Activated naive CD4-positive, alpha-beta T cell (primary cell): ENCODE measurements around the gene PLXNA3.

Experiments
- DNase-seq, 4 experiments: peaks; one replicate each; lab custom pipeline; 2025; lab: John Stamatoyannopoulos, UW

The PLXNA3 gene

DNA sequence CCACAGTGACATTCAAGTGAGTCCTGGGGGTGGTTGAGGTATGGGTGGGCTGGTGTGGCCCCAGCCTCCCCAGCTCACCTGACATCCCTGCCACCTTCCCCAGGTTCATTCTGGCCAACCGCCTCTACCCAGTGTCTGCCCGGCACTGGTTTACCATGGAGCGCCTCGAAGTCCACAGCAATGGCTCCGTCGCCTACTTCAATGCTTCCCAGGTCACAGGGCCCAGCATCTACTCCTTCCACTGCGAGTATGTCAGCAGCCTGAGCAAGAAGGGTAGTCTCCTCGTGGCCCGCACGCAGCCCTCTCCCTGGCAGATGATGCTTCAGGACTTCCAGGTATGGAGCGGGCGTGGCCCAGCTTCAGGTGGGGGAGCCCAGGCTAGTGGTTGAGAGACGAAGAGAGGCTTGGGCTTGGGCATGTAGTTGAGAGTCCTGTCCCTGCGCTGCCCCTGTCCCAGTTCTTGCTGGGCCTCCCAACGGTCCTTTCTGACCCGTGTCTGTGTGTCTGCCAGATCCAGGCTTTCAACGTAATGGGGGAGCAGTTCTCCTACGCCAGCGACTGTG lies 22.8 kb upstream of the PLXNA3 start:
- no peak for DNase-seq

DNA sequence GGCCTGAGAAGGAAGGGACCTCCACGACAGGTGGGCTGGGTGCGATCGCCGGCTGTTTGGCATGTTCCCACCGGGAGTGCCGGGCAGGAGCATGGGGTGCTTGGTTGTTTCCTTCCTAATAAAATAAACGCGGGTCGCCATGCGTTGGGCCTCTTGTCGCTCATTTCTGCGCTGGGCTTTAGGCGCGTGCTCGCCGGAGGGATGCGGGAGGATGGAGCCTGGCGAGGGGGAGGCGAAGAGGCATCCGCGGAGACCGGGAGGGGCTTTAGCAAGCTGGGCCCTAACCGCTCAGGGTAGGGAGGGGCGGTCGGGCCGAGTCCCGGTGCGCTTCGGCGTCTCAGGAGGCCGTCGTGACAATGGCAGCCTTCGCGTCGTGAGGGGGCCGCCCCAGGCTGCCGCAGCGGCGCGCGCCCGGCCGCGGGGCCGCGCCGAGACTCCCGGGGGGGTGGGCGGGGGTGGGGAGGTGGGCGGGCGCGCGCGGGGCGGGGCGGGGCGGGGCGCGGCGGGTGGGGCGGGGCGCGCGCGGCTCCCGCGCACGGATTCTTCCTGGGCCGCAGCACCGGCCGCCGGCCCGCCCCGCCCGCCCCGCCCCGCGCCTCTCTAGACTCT lies 21.6 kb upstream of the PLXNA3 start:
- DNase-seq, result peak in 1 of 4 experiments; percentile 49

DNA sequence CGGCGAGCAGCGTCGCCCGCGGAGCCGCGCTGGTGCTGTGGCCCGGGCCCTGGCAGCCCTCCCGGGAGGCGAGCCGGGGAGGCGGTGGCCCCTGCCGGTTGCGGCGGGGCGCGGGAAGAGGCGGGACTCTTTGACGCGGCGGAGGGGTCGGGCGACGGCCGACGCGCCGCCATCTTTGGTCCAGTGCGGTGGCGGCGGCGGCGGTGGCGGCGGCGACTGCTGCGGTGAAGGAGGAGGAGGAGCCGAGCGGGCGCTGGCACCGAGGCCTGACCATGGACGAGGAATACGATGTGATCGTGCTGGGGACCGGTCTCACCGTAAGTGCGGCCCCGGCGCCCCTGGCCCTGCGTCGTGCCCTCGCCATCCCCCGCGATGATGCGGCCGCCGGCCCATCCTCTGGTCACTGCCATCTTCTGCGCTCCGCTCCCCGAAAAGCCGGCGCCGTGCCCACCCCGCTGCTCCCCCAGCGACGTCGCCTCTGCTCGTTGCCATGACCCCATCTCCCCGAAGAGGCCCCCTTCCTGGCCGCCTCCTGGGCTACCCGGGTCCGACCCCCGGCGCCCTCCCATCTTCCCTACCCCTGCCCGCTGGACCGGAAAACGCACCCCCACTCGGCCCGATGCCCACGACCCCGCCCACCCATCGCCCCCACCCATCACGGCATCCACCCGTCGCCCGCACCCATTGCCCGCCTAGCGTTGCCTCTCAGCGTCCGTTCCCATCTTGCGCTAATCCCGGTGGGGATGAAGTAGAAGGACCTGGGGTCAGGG lies 20.9 kb upstream of the PLXNA3 start, which contains the start of gene GDI1:
Gene GDI1 (plus strand): TSS at position 172 of the 770 bp plus-strand sequence. CDS start 101 bp downstream, at position 273.
- peak in 2 of 4 experiments; percentile 18 to 49 for DNase-seq

DNA sequence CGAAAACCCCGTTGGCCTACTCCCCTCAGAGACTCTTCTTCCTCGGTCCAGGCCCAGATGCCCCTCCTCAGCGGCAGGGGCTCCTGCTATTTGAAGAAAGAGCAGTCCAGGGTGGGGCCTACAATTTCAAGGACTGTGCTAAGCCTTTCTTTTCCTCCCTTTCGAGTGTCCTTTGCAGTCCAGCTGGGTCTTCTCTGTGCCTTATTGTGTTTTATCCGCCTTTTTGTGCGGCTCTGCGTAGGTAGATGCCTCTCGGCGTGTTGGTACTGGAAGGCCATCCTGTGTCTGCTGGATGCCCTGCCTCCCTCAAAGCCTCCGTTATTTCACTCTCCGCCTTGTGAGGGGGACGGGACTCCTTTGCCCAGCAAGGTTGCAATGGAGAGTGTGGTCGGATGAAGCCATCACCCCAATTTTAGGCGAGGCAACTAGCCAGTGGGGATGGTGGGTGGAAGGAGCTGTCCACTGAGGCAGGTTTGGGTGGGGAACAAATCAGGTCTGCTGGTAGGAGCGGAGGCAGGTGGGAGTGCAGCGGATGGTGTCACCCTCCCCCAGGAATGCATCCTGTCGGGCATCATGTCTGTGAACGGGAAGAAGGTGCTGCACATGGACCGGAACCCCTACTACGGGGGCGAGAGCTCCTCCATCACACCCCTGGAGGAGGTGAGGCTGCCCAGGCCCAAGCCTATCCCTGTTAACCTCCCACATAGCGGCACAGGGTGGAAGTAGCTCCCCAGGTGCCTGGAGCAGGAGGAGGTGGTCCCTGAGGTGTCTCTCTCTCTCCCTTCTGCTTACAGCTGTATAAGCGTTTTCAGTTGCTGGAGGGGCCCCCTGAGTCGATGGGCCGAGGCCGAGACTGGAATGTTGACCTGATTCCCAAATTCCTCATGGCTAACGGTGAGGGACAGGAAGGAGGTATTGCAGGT lies 19.8 kb upstream of the PLXNA3 start:
- no peak for DNase-seq

DNA sequence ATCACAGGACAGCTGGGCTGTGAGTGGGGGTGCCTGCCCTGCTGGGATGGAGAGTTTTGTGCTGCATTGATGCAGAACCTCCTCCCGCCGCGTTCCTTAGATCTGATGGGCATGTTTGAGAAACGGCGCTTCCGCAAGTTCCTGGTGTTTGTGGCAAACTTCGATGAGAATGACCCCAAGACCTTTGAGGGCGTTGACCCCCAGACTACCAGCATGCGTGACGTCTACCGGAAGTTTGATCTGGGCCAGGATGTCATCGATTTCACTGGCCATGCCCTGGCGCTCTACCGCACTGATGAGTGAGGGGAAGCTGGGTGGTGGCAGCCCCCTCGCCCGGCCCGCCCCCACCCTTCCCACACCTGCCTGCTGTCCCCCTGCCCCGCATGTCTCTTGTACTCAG lies 18.2 kb upstream of the PLXNA3 start:
- no peak for DNase-seq

DNA sequence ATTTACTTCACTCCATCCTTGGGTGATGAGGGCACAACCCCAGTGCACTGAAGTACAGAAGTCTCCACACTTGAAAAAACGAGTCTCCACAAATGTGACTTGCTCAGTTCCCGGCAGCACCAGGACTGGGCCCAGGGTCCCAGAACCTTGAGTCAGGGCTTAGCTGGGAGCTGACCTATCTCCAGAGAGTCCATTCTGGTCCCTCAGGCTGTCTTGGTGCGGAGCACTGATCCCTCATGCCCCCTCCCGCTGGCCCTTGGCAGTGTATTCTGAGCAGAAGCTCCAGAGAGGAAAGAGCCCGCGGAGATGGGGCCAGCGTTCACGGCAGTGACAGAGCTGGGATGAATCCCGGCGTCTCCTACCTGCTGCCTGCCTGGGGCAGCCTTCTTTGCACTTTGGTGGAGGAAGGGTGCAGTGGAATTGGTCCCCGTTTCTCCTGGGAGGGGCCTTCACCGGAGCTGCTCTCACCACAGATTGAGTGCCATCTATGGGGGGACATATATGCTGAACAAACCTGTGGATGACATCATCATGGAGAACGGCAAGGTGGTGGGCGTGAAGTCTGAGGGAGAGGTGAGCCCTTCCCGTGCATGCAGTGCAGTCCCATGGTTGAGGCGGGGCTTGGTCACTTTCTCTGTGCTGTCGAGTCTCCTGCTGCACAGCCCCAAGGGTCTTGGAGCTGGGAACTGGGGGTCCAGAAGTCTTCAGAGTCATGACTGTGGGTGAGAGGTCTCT lies 17.3 kb upstream of the PLXNA3 start:
- no peak for DNase-seq

DNA sequence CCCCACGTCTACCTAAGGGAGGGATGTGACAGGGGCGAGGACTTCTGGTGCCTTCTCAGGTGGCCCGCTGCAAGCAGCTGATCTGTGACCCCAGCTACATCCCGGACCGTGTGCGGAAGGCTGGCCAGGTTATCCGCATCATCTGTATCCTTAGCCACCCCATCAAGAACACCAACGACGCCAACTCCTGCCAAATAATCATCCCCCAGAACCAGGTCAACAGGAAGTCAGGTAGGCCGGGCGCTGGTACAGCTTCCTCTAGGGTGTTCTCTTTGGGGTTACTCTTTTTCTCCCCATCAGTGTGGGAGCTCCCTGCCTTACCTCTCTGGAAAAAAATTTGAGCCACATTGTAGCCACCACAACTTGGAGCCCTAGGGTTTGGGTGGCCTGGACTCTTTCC lies 16.5 kb upstream of the PLXNA3 start:
- no peak for DNase-seq

DNA sequence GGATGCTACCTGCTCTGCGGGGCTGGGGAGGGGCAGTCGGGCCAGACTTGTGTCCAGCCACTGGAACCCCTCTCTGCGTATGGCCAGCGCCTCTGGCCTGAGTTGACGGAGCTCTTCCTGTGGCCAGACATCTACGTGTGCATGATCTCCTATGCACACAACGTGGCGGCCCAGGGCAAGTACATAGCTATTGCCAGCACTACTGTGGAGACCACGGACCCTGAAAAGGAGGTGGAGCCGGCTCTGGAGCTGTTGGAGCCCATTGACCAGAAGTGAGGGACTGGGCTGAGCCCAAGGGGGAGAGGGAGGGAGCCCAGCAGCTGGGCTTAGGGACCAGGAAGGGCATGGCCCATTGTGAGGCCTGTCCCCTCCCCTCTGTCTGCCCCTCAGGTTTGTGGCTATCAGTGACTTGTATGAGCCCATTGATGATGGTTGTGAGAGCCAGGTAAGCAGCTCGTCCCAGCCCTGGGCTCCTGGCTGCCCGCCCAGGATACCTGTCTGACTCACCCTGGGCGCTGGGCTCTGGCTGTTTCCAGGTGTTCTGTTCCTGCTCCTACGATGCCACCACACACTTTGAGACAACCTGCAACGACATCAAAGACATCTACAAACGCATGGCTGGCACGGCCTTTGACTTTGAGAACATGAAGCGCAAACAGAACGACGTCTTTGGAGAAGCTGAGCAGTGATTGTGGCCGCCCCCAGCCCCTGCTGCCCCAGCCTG lies 15.9 kb upstream of the PLXNA3 start:
- no peak for DNase-seq

DNA sequence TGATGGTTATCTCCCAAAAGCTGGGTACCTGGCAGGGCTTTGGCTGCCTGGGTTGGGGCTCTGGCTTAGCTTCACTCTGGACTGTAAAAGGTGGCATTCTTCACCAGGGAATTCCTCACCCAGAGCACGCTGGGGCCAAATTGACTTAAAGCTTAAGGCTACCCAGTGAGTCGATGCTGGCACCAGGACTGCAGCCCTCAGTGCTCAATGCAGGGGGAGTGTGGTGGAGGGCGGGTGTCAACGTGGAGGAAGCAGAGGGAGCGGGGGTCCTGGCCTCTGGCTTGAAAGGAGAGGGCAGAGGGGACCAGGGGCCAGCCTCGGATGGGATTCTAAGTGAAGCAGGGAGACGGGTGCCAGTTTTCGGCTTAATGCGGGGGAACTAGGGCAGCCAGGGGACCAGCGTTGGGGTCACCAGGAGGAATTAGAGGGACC lies 14.6 kb upstream of the PLXNA3 start:
- DNase-seq, result no peak

DNA sequence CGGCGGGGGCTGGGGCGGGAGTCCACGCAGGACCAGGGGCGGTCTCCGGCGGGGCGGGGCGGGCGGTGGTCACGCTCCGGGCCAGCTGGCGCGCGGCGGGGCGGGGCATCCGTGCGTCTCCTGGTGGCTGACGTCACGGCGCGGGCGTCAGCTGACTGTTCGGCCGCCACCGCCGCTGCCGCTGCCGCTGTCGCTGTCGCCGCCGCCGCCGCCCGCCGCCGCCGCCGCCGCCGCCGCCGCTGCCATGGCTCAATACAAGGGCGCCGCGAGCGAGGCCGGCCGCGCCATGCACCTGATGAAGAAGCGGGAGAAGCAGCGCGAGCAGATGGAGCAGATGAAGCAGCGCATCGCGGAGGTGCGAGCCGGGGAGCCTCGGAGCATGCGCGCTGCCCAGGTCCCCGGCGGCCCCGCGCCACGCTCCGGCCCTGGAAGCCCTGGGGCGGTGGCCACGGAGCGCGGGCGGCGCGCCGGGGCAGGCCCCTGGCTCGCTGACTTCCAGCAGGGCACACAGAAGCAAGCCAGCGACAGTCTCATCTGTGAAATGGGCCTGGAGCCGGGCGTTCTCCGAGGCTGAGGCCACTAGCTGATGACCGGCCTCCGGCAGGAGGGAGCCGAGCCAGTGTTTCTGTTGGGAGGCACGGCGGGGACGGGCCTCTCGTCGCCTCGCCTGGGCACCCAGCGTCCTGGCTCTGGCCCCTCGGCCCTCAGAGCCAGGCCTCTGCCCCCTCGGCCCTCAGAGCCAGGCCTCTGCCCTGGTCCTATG lies 13.9 kb upstream of the PLXNA3 start, which contains the start of gene FAM50A:
Gene FAM50A (plus strand): TSS at position 150 of the 763 bp plus-strand sequence. CDS start 95 bp downstream, at position 245.
- DNase-seq, result peak in 3 of 4 experiments; percentile 15 to 60 (median 26)

DNA sequence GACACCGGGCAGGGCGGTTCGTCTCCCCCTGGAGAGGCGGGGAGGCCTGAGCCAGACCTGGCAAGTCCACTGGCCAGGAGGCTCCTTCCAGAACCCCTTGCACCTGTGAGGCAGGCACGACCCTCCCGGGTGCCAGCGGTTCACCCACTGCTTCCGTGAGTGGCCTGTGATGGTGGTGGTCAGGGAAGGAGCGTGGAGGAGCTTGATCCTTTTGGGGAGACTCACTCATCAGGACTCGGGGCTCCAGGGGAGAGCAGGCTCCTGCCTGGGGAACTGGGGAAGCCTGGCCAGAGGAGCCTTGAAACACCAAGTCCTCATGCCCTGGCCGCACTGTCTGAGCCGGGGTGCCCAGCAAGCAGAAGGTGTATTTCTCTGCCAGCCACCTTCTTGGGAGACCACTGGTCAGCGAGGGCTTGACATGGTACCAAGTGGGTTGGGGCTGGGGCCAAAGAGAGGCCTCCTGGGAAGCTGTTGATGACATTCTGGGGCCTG lies 13.3 kb upstream of the PLXNA3 start:
- DNase-seq, result no peak

DNA sequence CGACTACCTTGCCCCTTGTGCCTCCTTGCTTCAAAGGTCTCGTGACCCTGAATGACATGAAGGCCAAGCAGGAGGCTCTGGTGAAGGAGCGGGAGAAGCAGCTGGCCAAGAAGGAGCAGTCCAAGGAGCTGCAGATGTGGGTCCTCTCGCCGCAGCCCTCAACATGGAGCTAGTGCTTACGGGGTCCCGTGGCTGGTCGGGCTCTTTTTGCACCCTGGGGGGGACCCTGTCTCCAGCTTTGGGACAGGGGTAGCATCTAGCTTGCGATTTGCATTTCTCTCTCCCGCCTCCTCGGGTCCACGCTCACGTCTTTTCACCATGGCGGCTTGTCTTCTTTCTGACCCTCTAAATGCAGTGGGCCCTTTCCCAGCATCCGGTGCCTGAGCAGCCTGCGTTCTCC lies 12.3 kb upstream of the PLXNA3 start:
- no peak for DNase-seq

DNA sequence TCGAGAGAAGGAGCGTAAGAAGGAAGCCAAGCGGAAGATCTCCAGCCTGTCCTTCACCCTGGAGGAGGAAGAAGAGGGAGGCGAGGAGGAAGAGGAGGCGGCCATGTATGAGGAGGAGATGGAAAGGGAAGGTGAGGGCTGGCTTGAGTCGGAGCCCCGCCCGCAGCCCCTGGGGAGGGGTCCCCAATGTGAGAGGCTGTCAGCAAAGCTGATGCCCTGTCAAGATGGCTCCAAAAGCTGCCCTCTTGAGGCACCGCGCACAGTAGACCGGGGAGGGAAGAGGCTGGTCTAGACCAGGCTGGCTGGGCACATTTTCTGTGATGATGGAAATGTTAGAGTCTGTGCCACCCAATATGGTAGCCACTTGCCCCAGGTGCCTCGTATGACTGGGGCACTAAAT lies 11.7 kb upstream of the PLXNA3 start:
- no peak for DNase-seq

DNA sequence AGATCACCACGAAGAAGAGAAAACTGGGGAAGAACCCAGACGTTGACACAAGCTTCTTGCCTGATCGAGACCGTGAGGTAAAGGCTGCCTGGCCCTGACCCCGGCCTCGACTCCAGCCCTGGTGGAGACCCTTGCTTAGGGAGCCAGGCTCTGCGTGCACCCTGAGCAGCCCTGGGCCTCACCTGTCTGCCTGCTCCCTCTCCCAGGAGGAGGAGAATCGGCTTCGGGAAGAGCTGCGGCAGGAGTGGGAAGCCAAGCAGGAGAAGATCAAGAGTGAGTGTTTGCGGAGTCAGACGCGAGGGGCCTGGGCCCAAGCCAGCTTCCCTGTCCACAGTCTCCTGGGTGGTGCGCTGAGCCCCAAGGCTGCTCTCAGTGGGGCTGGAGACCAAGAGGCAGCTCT lies 9.6 kb upstream of the PLXNA3 start:
- no peak for DNase-seq

DNA sequence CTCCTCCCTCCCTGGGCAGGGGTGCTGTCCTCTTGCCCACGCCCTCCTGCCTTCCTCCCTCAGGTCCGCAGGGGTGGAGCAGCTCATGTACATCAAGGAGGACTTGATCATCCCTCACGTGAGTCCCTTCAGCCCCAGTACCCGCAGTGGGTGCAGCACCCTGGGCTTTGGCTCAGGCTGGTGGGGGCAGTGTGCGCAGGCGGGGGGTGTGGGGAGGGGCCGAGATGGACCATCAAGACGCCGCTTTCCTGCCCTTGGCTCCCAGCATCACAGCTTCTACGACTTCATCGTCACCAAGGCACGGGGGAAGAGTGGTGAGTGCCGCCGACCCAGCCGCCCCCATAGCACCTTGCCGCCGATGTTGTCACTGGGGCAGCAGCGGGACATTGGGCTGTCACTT lies 8.5 kb upstream of the PLXNA3 start:
- DNase-seq, result no peak

DNA sequence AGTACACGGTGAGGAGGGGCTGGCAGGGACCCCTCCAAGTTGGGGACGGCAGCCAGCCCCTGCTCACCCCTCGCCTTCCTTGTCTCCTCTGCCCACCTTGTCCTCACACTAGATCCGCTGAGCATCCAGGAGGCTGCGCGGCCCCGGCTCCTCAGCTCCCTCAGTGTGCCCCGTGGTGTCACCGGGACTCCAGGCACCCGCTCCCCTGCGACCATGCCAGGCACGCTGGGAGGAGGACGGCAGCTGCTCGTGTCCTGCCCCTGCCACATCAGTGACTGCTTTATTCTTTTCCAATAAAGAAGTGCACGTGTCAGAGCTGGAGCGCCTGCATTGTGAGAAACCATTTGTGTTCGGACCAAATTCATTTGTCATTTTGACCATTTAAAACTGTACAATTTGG lies 7.8 kb upstream of the PLXNA3 start:
- DNase-seq, result no peak

DNA sequence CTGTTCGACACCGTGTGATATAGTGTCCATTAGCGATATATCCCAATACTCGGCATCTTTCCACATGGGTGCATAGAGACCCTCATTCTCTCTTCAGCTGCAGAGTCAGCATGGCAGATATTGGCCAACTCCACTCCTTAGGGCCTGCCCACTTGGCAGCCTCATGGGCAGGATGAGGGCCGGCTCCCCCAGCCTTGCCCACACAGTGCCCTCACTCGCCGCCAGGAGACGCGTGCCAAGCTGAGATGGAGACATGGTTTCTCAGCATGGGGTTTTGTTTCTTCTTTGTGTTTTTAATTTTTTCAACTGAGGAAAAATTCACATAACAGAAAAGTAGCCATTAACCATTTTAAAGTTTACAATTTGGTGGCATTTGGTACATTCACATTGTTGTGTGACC lies 5.3 kb upstream of the PLXNA3 start:
- DNase-seq, result no peak

DNA sequence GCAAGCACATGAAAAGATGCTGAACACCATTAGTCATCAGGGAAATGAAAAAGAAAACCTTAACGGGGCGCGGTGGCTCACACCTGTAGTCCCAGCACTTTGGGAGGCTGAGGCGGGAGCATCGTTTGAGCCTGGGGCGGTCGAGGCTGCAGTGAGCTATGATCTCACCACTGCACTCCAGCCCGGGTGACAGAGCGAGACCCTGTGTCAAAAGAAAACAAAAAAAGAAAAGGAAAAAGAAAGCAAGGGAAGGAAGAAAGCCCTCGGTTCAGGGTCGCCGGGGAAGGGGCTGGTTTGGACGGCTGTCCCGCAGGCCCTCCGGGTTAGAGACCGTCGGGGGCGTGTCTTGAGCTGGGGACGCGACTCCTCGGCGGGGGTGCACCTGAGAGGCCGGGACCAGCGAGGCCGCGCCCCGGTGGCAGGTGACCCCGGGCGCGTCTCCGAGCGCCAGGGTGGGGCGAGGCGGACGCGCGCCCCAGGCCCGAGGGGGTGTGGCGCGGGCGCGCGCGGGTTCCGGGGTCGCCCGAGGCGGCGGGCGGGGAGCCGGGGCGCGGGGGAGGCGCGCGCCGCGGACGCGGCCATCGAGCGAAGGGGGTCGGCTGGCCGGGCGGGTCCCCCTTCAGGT lies 478 bp upstream of the PLXNA3 start:
- DNase-seq, result peak in 2 of 4 experiments; percentile 33 to 68
